Measurements from ENCODE around the gene LRBA. TPM values are rescaled to one million over a fixed set of nuclear protein-coding genes. Genes with fewer than 3 reads are reported as not detected.

LRBA gene
- total and polyA plus RNA-seq, 4 donors = 8.2 to 69.8 (median 32.8) TPM

- Histone ChIP-seq H3K4me3 (ENCODE audit: low read depth in 1 of 3, low read length in 3 of 3) (no peak overlapping the region), H3K9me3 (ENCODE audit: control insufficient read depth in 4 of 4, low read length in 3 of 4) (no peaks in the 10 kb centered on the region), H3K27me3 (ENCODE audit: control insufficient read depth in 4 of 4, insufficient read depth in 4 of 4, low read length in 3 of 4) (no peaks in the 10 kb centered on the region), H3K36me3 (ENCODE audit: control insufficient read depth in 4 of 4, insufficient read depth in 3 of 4, low read depth in 1 of 4, low read length in 3 of 4) (peaks cover 0 to 13% (median 5%) of the 10 kb centered on the region in 4 donors), H3K4me1 (ENCODE audit: control insufficient read depth in 4 of 4, insufficient read depth in 4 of 4, low read length in 3 of 4) (no peaks in the 10 kb centered on the region), H3K27ac (ENCODE audit: low read depth in 1 of 2, low read length in 2 of 2) (no peak overlapping the region), H3K9ac (ENCODE audit: low read depth in 1 of 2, low read length in 2 of 2) (no peak overlapping the region)
- no peak for DNase-seq (ENCODE audit: low spot score)
- 98% methylated on average over 1 of the region's 1 CpG for WGBS
- TF ChIP-seq HNF4G (IDR thresholded peaks at IDR 0.05) (no peak), FOXA2 (IDR thresholded peaks at IDR 0.05) (no peak), JUND (IDR thresholded peaks at IDR 0.05) (no peak), SP1 (IDR thresholded peaks at IDR 0.05) (no peak), MAX (IDR thresholded peaks at IDR 0.05) (no peak), GABPA (IDR thresholded peaks at IDR 0.05 in 1 of 2, conservative IDR thresholded peaks at IDR 0.05 in 1 of 2) (no peak), FOXA1 (IDR thresholded peaks at IDR 0.05) (no peak), RXRA (IDR thresholded peaks at IDR 0.05) (no peak)
- TF ChIP-seq, protein P1, sequence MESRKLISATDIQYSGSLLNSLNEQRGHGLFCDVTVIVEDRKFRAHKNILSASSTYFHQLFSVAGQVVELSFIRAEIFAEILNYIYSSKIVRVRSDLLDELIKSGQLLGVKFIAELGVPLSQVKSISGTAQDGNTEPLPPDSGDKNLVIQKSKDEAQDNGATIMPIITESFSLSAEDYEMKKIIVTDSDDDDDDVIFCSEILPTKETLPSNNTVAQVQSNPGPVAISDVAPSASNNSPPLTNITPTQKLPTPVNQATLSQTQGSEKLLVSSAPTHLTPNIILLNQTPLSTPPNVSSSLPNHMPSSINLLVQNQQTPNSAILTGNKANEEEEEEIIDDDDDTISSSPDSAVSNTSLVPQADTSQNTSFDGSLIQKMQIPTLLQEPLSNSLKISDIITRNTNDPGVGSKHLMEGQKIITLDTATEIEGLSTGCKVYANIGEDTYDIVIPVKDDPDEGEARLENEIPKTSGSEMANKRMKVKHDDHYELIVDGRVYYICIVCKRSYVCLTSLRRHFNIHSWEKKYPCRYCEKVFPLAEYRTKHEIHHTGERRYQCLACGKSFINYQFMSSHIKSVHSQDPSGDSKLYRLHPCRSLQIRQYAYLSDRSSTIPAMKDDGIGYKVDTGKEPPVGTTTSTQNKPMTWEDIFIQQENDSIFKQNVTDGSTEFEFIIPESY (IDR thresholded peaks at IDR 0.05) = no peak
- TF ChIP-seq, protein P2, sequence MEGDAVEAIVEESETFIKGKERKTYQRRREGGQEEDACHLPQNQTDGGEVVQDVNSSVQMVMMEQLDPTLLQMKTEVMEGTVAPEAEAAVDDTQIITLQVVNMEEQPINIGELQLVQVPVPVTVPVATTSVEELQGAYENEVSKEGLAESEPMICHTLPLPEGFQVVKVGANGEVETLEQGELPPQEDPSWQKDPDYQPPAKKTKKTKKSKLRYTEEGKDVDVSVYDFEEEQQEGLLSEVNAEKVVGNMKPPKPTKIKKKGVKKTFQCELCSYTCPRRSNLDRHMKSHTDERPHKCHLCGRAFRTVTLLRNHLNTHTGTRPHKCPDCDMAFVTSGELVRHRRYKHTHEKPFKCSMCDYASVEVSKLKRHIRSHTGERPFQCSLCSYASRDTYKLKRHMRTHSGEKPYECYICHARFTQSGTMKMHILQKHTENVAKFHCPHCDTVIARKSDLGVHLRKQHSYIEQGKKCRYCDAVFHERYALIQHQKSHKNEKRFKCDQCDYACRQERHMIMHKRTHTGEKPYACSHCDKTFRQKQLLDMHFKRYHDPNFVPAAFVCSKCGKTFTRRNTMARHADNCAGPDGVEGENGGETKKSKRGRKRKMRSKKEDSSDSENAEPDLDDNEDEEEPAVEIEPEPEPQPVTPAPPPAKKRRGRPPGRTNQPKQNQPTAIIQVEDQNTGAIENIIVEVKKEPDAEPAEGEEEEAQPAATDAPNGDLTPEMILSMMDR (IDR thresholded peaks at IDR 0.05; ENCODE audit: low read depth, low read length, missing input control) = no peak
Measured at GRCh38 chr4:150827226-150827625, 187.9 kb downstream of the LRBA start.

DNA sequence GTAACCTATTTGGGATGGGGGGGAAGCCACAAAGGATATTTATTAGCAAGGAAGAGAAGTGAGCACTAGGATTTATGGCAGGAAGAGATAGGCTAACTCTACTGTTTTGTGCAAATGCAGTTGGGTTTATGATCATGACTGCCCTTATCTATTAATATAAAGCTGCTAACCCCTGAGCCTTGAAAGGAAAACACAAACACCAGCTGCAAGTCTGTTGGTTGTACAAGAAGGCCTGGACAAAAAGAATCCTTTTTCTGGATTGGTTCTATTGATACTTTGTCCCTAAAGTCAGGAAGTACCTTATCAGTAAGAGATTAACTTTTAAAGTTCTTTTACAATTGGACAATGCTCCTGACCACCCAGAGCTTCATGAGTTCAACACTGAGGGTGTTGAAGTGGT is 188.8 kb downstream of the LRBA start:
- Histone ChIP-seq H3K9ac (ENCODE audit: low read depth in 1 of 2, low read length in 2 of 2) (no peak overlapping the region), H3K36me3 (ENCODE audit: control insufficient read depth in 4 of 4, insufficient read depth in 3 of 4, low read depth in 1 of 4, low read length in 3 of 4) (peaks cover 0 to 13% (median 5%) of the 10 kb centered on the region in 4 donors), H3K4me3 (ENCODE audit: low read depth in 1 of 3, low read length in 3 of 3) (no peak overlapping the region), H3K4me1 (ENCODE audit: control insufficient read depth in 4 of 4, insufficient read depth in 4 of 4, low read length in 3 of 4) (no peaks in the 10 kb centered on the region), H3K27me3 (ENCODE audit: control insufficient read depth in 4 of 4, insufficient read depth in 4 of 4, low read length in 3 of 4) (no peaks in the 10 kb centered on the region), H3K27ac (ENCODE audit: low read depth in 1 of 2, low read length in 2 of 2) (no peak overlapping the region), H3K9me3 (ENCODE audit: control insufficient read depth in 4 of 4, low read length in 3 of 4) (no peaks in the 10 kb centered on the region)
- TF ChIP-seq HNF4A (conservative IDR thresholded peaks at IDR 0.05) (no peak), REST (IDR thresholded peaks at IDR 0.05) (no peak), FOXA2 (IDR thresholded peaks at IDR 0.05) (no peak), EGR1 (IDR thresholded peaks at IDR 0.05; ENCODE audit: low read depth in 2 of 2) (no peak), MAX (IDR thresholded peaks at IDR 0.05) (no peak), YY1 (IDR thresholded peaks at IDR 0.05) (no peak)
- TF ChIP-seq, protein P1 (IDR thresholded peaks at IDR 0.05) = no peak
- TF ChIP-seq, protein P2 (IDR thresholded peaks at IDR 0.05; ENCODE audit: low read depth, low read length, missing input control) = no peak
- DNase-seq (ENCODE audit: low spot score) = no peak

Measured in liver (tissue), 9 donors.